M059J (cell line): ENCODE measurements around the gene RAD52. TPM values are rescaled to one million over a fixed set of nuclear protein-coding genes. Genes with fewer than 3 reads are reported as not detected.
"Not testable (repeated sequence)": the region's sequence is repeated elsewhere in the genome, so short reads cannot be mapped to it uniquely, and the experiment has no call there.

ENCODE experiments used
- DNase-seq: peaks from one replicate; pipeline ENCODE4 v3.0.0-alpha.2; 2012; ENCODE audit warnings: low read depth
- total RNA-seq: library from RNA; depleted of rRNA; stranded (reverse); fragments of >200 nt; shearing (Covaris generic); gene quantifications from 2 replicates; pipeline ENCODE4 v1.2.3, GENCODE V29; 2014

The RAD52 gene
- total RNA-seq, 1 experiment from 2014 or later, result 4.0 TPM

DNA sequence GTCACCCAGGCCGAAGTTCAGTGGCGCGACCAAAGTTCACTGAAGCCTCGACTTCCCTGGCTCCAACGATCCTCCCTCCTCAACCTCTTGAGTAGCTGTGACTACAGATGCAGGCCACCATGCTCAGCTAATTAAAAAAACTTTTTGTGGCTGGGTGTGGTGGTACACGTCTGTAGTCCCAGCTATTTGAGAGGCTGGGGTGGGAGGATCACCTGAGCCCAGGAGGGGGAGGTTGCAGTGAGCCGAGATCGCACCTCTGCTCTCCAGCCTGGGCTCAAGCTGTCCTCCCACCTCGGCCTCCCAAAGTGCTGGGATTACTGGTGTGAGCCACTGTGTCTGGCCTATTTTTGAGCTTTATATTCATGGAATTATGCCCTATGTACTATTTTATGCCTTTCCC is 18.1 kb upstream of the RAD52 start:
- no peak for DNase-seq

DNA sequence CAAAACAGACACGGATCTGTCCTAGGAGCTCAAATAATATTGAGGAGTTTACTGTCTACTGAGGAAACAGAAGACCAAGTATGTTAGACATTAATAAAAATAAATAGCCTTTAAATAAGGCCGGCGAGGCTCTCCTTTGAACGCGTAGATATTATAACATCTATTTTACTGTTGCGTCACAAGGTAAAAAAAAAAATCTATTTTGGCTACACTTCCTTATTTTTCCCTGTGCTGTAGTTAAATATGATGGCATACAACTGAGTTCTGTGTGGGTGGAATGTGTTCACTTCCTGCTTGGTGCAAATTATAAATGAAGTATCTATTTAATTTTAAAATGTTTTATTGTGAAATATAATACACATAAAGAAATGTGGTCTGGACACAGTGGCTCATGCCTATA is 17.2 kb upstream of the RAD52 start:
- no peak for DNase-seq

DNA sequence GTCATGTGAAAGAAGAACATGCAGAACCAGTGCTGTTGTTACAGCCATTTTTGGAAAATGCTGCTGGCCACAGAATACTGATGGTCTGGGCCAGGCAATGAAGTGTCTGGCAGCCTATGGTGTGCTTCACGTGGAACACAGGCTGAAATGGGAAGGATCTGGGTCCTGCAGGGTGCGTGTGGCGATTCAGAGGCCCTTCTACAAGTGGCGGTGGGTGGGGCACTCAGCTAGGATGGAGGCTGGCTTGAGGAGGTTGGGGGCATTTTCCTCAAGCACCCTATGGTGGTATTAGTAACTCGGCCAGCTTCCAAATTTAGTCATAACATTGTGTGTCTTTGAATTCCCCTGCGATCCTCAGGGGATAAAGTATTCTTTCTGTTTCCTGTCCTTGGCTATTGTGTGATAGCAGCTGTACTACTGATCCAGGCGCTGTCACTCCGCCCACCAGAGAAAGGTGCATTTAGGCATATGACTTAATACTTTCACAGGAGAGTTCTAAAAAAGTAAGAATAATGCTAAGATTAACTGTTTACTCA is 9.2 kb upstream of the RAD52 start:
- DNase-seq, result no peak

DNA sequence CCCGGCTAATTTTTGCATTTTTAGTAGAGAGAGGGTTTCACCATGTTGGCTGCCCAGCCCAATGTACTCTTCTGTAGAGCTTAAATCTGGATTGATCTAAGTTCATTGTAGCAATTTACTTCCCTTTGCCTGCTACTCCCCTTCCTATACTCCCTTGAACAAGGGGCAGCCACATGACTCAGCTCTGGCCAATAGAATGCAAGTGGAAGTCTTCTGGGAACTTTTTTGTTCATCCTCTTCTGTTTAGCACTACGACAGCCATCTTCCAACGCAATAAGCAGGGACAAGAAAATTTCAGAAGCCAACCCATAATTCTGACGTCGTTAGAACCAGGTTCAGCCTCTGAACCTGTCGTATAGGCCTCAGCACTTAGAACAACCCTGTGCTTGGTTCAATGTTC is 6.4 kb upstream of the RAD52 start:
- DNase-seq, result no peak

DNA sequence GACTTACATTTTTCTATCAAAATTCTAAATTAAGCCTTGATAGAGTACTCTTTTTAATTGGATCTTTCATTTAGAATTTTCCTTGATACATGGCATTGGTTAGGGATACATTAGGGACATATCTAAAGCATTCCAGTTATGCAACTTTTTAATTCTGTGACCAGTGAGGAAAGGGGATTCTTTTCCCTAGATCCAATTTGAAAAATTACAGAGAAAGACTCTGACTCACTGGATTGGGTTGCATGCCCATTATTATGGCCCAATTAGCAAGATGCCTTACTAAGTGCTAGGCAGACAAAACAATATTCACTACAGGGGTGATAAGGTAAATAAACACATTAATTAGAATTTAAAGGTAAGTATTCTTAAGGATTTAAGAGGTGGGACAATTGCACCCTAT is 5.2 kb upstream of the RAD52 start:
- DNase-seq, result no peak

DNA sequence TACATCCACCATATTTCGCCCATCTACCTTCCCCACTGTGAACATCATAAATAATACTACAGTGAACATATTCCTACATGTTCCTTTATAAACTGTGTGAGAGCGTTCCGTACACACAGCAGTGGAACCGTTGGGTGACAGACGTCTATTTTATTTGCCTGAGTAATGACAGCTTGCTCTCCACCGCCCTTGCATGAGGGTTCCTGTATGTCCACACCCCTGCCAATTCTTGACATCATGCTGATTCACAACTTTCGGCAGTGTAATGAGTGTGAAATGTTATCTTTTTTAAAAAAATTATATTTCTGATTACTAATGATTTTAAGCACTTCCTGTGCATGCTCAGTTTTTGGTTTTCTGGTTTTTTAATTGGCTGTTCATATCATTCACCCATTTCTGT is 4.3 kb upstream of the RAD52 start:
- peak; percentile 56 for DNase-seq

DNA sequence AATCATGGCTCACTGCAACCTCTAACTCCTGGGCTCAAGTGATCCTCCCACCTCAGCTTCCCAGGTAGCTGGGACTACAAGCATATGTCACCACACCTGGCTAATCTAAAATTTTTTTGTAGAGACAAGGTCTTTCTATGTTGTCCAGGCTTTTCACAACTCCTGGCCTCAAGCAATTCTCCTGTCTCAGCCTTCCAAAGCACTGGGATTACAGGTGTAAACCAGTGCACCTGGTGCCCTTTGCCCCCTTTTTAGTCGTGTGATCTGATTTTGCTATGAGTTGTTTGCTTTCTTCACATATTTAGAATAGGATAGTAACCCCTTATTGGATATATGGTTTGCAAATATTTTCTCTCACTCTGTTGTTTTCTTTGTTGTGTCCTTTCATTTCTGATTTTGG is 1.7 kb upstream of the RAD52 start:
- no peak for DNase-seq

DNA sequence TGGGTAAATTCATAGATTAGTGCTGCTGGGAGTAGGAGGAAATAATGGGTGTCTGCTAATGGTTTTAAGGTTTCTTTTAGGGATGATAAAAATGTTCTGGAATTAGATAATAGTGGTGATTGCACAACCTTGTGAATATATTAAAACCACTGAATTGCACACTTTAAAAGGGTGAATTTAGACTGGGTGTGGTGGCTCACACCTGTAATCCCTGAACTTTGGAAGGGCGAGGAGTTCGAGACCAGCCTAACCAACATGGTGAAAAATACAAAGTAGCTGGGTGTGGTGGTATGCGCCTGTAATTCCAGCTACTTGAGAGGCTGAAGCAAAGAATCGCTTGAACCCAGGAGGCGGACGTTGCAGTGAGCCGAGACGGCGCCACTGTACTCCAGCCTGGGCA is 1.3 kb downstream of the RAD52 start:
- DNase-seq, result no peak

DNA sequence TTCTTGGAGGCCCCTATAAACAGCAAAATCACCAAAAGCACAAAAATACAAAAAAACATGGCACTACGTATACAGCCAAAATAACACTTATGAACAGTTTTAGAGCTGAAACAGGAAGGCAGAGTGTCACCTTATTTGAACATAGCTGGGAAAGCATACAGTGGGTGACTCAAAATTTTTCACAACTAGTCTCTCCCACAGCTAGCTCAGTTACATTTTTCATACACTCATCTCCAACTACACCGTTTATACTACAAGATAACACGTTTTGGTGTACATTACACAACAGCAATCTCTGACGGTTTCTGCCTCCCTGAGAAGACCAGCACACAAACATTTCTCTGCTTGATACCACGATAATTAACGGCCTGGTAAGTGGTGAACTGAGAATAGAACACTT is 2.9 kb downstream of the RAD52 start:
- DNase-seq, result no peak

DNA sequence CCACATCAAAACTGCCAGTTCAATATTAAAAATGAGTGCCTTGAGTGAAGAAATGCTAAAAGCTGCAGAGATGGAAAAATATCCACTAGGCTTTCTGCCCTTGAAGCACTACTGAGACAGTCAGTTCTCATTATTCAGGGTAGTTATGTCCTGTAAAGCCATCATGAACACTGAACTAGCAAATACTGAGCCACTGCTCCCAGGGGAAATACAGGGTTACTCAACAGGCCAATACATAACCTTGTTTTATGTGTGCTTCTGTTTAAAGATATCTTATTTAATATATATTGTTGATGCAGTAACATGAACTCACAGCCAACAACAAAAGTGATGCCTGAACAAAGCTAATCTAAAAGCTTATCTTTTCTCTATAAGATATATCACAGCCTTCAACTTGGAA is 3.3 kb downstream of the RAD52 start:
- no peak for DNase-seq

DNA sequence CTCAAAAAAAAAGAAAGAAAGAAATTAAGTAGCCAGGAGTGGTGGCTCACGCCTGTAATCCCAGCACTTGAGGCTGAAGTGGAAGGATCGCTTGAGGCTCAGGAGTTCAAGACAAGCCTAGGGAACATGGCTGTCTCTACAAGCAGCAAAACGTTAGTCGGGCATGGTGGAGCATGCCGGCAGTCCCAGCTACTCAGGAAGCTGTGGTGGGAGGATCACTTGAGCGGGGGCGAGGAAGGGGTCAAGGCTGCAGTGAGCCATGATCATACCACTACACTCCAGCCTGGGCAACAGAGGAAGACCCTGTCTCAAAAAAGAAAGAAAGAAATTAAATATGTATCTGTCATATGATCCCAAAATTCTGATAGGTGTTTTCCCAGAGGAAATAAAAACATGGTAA is 5.3 kb downstream of the RAD52 start:
- DNase-seq, result no peak

DNA sequence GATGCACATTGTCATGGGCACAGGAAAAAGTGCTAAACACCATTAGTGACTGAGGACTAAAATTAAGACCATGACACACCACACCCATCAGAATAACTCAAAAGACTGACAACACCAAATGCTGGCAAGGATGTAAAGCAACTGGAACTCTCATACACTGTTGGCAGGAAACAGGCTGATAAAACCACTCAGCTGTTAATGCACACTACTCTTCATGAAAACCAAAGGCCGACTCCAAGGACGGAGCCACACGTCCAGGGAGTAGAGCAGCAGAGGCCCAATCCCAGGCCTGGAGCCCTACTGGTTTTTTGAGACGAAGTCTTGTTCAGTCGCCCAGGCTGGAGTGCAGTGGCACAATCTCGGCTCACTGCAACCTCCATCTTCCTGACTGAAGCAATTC is 6.4 kb downstream of the RAD52 start:
- no peak for DNase-seq

DNA sequence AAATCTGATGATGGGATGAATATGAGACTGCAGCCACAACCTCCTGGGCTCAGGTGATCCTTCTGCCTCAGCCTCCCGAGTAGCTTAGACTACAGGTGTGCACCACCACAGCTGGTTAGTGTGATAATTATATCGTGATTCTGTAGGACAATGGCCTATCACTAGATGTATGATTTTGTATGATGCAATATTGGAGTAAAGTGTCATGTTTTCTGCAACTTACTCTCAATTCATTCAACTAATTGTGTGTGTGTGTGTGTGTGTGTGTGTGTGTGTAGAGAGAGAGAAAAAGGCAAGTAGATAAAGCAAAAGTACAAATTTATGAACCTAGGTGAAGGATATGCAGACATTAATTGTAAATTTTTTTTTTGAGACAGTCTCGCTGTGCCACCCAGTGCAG is 10.7 kb downstream of the RAD52 start:
- DNase-seq, result no peak

DNA sequence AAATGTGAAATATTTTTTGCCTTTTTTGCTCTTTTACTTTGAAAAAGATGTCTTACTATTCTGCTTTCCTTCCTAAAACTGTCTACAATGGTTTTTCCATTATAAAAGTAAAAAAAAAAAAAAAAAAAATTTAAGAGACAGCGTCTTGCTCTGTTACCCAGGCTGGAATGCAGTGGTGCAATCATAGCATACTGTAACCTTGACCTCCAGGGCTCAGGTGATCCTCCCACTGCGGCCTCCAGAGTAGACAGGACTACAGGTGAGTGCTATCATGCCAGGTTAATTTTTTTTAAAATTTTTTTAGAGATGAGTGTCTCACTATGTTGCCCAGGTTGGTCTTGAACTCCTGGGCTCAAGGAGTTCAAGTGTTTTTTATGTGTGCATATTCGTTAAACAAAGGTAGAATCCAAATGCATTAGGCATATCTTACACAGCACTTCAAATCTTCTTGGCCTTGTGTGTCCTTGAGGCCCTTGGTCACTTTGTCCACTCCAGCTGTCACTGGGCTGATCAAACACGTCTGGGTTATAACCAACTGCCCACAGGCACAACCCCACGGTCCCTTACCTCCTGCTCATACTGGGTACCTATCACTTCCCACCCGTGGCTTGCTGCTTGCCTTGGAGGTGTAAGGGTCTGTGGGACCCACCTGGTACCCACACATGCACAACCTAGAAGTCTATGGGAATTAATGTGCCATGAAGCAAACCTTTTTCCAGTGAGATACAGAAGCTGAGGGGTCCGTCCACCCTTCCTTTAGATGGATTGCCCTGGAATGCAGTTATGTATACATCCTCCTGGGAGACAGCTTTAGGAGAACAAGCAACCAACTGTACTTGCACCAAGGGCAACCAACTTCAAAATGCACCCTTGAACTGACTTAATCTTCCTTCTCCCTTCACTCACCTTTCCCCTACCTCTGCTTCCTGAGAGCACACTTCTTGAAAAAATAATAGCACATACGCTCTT is 12.8 kb downstream of the RAD52 start:
- DNase-seq, result no peak

DNA sequence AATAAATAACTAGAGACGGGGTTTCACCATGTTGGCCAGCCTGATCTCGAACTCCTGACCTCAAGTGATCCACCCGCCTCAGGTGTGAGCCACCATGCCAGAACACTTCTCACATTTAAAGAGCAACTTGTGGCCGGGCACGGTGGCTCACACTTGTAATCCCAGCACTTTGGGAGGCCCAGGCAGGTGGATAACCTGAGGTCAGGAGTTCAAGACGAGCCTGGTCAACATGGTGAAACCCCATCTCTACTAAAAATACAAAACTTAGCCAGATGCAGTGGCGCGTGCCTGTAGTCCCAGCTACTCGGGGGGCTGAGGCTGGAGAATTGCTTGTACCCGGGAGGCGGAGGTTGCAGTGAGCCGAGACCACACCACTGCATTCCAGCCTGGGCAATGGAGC is 13.6 kb downstream of the RAD52 start:
- not testable (repeated sequence) for DNase-seq

DNA sequence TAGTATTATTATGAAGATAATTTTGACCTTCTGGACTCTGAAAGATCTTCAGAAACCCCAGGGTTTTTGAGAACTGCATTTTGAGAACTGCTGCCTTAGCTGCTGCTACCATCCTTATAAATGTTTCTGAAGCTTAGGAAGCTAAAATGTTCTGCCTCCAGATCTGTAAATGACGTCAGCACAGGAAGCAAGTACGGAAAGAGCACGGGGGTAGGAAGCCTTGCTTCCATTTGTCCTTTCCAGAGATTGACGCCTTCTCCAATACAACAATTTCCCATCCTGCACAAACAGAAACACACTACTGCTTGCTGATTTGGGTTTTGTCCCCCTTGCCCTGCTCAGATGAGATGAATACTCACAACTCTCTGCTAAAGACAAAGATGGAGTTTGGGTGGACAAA is 17.9 kb downstream of the RAD52 start:
- no peak for DNase-seq

DNA sequence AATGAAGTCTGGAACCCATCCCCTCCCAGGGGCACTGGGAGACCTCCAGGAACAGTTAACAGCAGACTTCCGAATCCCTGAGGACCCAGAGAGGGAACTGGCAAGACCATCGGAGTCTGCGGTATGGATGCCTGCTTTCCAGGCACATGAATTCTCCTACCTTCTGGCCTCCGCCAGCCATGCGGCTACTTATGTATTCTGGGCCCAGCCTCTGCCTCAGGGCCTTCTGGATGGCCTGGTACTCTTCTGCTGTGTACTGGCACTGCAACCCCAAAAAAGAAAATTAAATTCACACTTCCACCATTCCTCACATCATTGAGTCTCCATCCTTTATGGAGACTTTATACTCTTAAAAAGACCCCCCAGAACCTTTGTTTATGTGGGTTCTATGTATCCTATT is 18.4 kb downstream of the RAD52 start:
- DNase-seq, result no peak

DNA sequence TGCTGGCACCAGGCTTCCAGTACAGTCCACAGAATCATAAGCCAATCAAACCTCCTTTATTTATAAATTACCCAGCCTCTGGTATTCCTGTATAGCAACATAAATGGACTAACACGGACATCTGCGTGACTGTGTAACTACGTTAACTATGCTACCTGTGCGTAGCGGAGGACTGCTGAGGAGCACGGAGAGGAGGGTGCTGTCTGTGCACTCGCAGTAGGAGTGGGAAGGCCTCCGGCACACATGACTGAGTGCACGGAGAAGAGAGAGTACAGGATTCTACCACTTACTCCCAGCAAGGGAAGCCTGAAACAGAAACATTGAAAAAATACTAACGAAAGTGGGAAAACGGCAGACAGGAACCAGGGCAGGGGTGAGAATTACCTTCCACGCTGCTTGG is 22.9 kb downstream of the RAD52 start:
- no peak for DNase-seq

DNA sequence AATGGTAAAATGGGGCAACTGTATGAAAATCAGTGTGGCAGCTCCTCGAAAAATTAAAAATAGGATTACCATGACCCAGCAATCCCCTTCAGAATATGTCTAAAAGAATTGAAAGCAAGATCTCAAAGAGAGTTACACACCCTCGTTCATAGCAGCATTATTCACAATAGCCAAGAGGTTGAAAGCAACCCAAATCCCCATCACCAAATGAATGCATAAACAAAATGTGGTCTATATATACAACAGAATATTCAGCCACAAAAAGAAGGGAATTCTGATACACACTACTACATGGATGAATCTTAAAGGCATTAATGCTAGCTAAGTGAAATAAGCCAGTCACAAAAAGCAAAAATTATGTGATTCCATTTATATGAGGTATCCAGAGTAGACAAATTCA is 27.2 kb downstream of the RAD52 start:
- no peak for DNase-seq

DNA sequence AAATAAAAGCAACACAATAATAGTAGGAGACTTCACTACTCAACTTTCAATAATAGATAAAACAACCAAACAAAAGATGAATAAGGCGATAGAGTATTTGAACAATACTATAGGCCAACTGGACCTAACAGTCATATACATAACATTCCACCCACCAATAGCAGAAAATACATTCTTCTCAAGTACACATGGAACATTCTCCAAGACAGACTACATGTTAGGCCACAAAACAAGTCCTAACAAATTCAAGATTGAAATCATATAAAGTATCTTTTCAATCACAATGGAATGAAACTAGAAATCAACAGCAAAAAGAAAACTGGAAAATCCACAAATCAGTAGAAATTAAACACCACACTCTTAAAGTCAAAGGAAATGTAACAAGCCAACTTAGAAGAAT is 28.8 kb downstream of the RAD52 start:
- DNase-seq, result no peak

DNA sequence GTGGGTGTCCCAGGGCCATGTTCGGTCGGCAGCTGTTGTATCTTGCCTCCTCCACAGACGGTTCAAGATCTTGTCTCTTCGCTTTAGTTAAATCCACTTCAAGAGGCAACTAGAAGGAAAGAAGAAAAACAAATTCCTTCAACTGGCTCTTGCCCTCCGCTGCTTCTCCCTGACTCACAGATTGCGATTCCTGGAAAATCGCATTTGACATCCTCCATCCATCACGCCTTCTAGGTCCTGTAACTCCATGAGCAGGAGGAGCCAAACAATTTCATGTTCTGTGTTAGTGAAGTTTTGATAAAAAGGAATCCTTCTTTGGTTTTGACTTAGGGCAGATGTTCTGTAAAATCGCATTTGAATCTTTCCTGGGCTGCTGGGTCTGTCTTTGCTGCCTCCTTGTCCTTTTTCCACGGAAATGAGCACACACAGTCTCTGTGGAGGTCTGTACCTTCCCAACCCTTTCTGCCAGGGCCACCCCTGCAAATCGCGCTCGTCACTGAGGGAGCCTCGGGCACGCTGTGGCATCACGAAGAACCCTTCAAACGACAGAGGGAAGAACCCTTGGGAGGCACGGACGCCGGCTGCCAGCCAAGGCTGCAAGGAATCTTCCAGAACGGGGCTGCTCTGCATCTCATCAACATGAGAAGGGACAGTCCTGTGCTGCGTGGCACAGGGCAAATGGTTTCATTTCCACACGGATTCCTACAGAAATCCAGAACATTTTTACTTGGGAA is 32.6 kb downstream of the RAD52 start:
- DNase-seq, result no peak

DNA sequence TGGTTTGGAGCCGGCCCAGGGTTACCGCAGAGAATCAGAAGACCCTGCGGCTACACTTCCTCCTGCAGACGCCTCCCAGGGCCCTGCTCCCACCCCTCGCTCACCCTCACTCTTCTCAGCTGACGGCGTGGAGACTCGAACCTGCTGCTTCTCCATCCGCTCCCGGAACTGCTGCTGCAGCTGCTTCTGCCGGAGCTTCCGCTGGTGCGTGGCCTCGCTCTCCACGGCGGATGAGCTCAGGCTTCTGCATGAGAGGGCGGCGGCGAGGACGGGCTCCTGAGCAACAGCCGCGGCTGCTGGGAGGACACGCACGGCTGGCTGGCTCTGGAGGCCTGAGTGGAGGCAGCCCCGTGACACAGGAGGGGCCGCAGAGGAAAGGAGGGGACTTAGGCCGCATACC is 33.3 kb downstream of the RAD52 start:
- no peak for DNase-seq

DNA sequence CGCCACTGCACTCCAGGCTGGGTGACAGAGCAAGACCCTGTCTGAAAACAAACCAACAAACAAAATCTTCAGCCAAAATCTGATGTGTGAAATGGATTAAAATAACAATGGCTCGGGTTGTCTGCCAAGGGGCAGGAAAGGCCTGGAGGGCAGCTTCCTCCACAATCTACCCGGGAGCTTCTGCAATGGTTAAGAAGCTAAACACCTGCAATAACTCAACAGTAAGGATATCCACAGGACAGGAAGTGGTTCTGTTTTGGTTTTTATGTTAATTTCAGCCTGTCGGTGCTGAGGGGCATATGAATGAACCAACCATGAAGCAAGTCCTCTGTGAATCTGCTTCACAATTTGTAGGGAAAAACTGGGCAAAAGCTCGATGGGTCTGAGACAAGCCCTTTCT is 34.4 kb downstream of the RAD52 start:
- DNase-seq, result peak; percentile 15
